Activated T-cell treated with anti-CD3 and anti-CD28 coated beads, Interleukin-2, amount 50 U/mL, for 1 hour (primary cell): Measurements from ENCODE around the gene TGFBR3.

ENCODE experiments used
- DNase-seq: peaks from one replicate; pipeline ENCODE4 v3.0.0-alpha.2; 2020

The TGFBR3 gene

GRCh38 chr1:91753878-91754277 is 132.1 kb downstream of the TGFBR3 start:
- DNase-seq = no peak

- no peak for DNase-seq
Observed at GRCh38 chr1:91752324-91752723, 133.6 kb downstream of the TGFBR3 start.

GRCh38 chr1:91751275-91751674 is 134.7 kb downstream of the TGFBR3 start:
- DNase-seq = no peak

DNA sequence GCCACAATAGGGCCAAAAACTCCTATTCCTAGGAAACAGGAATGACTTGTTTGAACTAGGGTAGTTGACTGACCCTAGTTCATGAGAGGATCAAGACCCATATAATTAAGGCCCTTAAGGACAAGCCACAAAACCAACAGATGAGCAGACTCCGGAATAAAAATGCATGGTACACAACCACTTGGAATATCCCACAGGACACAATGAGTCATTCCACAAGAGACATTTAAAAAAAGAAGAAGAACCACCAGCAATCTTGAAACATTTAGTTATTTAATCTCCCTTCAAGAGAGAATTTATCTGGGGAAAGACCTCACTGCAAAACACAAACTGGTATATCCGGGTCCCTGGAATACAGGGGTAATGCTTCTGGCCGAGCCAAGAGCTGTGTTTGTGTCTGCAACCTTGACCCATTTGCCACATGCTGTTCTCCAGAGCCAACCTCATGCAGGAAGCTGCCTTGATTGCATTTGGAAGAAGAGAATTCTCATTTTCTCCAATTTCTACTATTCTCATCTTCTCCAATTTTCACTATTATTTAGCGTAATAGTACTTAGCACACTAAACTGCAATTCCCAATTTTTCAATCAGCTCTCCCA is 135.5 kb downstream of the TGFBR3 start:
- DNase-seq = no peak

- DNase-seq = no peak
Observed at GRCh38 chr1:91749788-91750231, 136.1 kb downstream of the TGFBR3 start.

DNA sequence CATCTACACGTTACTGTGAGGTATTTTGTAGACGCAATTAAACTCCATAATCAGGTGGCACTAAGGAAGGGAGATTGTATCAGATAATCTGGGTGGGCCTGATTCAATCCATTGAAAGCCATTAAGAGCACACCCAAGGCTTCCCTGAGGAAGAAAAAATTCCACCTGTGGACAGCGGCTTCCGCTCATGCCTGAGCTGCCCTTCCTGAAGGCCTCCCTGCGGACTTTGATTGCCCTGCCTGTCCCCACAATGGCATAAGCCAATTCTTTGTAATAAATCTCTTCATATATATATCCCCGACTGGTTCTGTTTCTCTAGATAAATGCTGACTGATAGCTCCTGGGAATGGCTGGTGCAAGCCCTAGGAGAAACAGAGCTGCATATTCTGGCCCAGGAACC is 138.3 kb downstream of the TGFBR3 start:
- DNase-seq = no peak

DNA sequence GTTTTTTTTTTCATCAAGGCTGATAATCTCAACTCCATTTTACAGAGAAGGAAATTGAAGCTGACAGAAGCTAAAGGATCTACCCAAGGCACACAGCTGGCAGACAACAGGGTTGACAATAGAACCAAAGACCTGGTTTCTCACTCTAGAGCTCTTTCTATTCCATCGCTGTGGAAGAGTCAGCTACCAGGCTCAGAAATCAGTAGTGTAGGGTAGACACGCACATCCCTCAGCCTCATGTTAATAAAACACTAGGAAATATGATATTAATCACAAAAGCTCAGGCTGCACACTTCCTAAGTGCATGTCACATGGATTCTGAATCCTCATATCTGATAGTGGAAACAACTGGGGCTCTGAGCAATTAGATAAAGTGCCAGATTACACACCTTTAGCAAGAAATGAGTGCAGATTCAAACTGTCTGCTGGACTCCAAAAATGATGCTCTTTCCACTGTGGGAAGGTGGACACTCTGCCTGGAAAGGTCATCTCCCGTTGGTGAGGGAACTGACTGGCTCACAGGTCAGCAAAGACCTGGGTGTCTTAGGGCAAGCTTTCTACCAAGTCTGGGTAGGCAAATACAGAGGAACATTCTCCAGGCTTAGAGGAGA is 139.1 kb downstream of the TGFBR3 start:
- no peak for DNase-seq

- no peak for DNase-seq
Observed at GRCh38 chr1:91745640-91746373, 140.1 kb downstream of the TGFBR3 start.

DNA sequence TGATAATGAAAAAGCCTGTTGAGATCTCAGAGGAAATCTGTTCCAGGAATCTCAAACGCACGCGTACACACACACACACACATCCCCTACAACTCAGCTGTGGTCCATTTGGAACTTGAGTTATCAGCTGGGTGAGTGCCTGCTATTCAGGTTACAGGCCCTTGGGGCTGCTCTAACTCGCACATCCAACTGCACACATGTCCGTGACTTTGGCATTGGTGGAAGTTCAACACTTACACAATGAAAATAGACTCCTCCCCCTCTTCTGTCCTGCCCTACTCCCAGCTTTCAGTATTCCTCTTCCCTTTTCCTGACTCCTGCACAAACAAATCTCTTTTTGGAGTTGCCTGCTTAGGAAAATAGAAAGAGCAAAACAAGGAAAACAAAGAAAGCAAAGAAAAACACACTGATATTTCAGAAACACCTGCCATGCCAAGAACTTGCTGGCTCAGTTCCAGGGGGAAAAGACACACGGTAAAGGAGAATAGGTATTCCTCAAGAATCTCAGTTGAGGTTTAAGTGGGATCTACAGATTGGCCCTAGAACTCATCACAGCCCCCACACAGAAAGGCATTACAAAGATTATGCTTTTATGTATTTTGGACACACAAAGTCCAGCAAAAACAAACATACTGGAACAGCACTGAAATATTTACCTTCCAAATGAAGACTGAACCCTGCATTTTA is 140.9 kb downstream of the TGFBR3 start:
- no peak for DNase-seq

- DNase-seq = no peak
Observed at GRCh38 chr1:91742848-91743292, 143.1 kb downstream of the TGFBR3 start.

- no peak for DNase-seq
Observed at GRCh38 chr1:91741906-91742305, 144.0 kb downstream of the TGFBR3 start.

- no peak for DNase-seq
Observed at GRCh38 chr1:91741301-91741700, 144.7 kb downstream of the TGFBR3 start.

DNA sequence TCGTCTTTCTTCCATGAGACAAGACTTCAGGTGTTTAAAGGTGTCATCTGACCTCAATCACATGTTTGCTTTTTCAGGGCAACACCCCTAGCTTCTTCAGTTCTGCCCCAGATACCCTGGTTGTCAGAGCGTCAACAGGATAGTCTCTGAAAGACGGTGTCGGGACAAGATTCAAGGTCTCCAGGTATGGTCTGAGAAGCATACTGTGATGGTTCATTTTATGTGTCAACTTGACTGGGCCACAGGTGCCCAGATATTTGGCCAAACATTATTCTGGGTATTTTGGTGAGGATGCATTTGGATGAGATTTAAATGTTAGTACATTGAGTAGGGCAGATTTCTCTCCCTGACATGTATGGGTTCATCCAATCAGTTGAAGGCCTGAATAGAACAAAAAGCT is 148.3 kb downstream of the TGFBR3 start:
- DNase-seq = no peak

GRCh38 chr1:91736715-91737615 is 149.0 kb downstream of the TGFBR3 start:
- DNase-seq = no peak

DNA sequence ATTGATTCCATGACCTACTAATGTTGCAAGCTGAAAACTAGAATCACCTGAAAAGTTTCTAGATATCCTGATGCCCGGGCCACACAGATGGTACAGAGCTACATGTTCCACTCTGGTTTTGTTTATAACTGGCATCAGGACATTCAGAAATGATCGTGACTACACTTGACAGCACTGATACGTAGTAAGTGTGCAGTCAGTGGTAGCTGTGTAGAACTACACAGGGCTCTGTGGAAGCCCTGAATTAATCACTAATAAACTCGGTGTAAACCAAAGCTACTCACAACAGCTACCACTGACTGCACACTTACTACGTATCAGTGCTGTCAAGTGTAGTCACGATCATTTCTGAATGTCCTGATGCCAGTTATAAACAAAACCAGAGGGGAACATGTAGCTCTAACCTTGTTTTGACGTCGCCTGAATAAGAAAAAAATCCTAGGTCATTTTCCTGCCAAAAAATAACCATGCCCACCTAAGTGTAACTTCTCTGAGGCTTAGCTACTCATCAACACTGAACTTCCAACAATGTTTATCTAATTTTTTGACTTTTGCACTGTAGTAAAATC is 149.7 kb downstream of the TGFBR3 start:
- no peak for DNase-seq

- no peak for DNase-seq
Observed at GRCh38 chr1:91735266-91735845, 150.6 kb downstream of the TGFBR3 start.

DNA sequence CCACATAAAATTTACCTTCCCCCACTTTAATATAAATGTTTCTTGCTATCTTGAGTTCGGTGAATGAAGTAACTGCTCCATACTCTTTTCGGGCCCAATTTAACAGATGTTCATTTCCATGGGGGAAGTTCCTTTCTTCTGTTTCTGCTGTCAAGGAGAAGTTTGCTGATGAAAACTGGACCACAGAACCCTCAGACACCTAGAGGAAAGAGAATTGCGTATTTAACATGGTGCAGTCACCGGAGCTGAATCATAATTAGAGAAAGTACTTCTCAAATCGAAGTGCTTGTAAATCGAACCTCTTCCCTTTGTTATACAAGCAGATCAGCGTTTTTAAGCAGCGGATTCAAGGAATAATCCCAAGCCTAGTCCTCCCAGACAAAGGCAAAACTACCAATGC is 151.2 kb downstream of the TGFBR3 start:
- DNase-seq = no peak

GRCh38 chr1:91733108-91733710 is 152.7 kb downstream of the TGFBR3 start:
- no peak for DNase-seq

DNA sequence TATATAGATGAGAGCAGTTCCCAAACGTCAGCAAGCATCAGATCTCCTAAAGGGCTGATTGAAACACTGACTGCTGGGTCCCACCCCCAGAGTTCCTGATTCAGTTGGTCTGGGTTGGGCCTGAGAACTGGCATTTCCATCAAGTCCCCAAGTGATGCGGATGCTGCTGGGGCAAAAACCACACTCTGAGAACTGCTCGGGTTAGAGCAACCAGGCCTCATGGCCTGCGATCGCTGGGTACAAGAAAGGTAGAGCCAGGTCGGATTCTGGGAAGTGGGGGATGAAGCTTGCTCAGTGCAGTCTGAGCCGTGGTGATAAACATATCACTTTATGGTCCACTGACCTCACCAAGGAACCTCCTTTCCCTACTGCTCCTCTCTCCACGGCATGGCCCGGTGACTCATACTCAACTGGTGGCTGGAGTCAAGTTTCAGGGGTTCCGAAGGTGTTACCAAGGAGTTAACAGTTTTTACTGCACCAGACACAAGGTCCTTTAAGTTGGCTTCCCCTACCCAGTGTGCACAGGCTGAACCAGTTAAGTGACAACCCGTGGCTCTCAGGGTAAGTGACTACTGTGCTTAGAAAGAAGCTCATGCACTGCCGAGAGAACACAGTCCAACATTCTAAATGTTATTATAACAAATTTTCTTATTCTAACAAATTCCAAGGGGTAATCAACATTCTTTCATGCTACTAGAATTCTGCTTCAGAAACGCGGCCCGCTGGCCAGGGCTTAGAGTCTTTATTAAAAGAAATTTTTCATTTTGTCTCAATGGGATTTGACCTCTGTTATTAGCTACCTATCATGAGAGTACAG is 153.5 kb downstream of the TGFBR3 start:
- DNase-seq = no peak

DNA sequence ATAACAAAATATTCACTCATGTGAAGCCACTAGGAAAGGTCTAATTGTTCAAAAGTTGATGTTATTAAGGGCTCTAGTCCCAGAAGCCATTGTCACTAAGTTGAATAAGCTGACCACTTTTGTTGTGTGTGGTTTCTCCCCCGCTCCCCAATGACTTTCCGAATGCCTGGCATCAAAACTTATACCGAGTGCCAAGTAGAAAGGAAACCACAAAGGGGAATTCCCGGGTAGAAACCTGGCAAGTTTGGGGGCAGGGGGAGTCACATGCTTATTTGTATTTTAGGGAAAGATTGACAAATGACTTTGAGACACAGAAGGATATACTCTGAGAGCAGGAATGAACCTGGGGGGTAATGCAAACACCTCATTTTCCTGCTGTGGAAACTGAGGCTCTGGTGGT is 154.1 kb downstream of the TGFBR3 start:
- no peak for DNase-seq
